Fibroblast of skin of right quadriceps (primary cell): ENCODE results near the gene EAPP.
"Not testable (repeated sequence)": the region's sequence is repeated elsewhere in the genome, so short reads cannot be mapped to it uniquely, and the experiment has no call there.

Experiments
- DNase-seq: peaks from one replicate; pipeline ENCODE4 v3.0.0-alpha.2; 2013

EAPP gene

GRCh38 chr14:34539407-34540180, at the start of gene EAPP:
EAPP (minus strand) TSS chr14:34539701; CDS start chr14:34539628, 73 bp downstream.
- peak; percentile 96 for DNase-seq

- DNase-seq = no peak
These were observed 44.0 kb upstream of the EAPP start for GRCh38 chr14:34583525-34583924.

- no peak for DNase-seq
These were observed 42.7 kb upstream of the EAPP start for GRCh38 chr14:34582117-34582680.

GRCh38 chr14:34580381-34580780, 40.9 kb upstream of the EAPP start:
- DNase-seq = no peak

GRCh38 chr14:34571771-34572170, 32.3 kb upstream of the EAPP start:
- no peak for DNase-seq

GRCh38 chr14:34569750-34570149, 30.2 kb upstream of the EAPP start:
- DNase-seq = peak; percentile 62

- no peak for DNase-seq
These were observed 29.3 kb upstream of the EAPP start for GRCh38 chr14:34568803-34569202.

- no peak for DNase-seq
These were observed 23.3 kb upstream of the EAPP start for GRCh38 chr14:34562776-34563150.

GRCh38 chr14:34562037-34562775, 22.7 kb upstream of the EAPP start:
- not testable (repeated sequence) for DNase-seq

- DNase-seq = not testable (repeated sequence)
These were observed 17.0 kb upstream of the EAPP start for GRCh38 chr14:34556498-34556829.

GRCh38 chr14:34555583-34556497, 16.3 kb upstream of the EAPP start:
- not testable (repeated sequence) for DNase-seq

- peak; percentile 40 for DNase-seq
These were observed 15.2 kb upstream of the EAPP start for GRCh38 chr14:34554540-34555250.

GRCh38 chr14:34549276-34549966, 9.9 kb upstream of the EAPP start:
- DNase-seq = not testable (repeated sequence)

- no peak for DNase-seq
These were observed 9.0 kb upstream of the EAPP start for GRCh38 chr14:34548472-34548981.

- not testable (repeated sequence) for DNase-seq
These were observed 7.6 kb upstream of the EAPP start for GRCh38 chr14:34547136-34547520.

GRCh38 chr14:34546272-34547135, 7.0 kb upstream of the EAPP start:
- not testable (repeated sequence) for DNase-seq

- DNase-seq = not testable (repeated sequence)
These were observed 919 bp upstream of the EAPP start for GRCh38 chr14:34540181-34541059.

GRCh38 chr14:34538871-34539406, 562 bp downstream of the EAPP start:
- no peak for DNase-seq

GRCh38 chr14:34538096-34538495, 1.4 kb downstream of the EAPP start:
- DNase-seq = not testable (repeated sequence)
